Subcutaneous adipose tissue (tissue), 4 donors: ENCODE measurements around the gene LIN7A. TPM values are rescaled to one million over a fixed set of nuclear protein-coding genes. Genes with fewer than 3 reads are reported as not detected.

Experiments used
- total RNA-seq, 4 donors: library from RNA; depleted of rRNA; stranded (reverse); fragments of >200 nt; gene quantifications; one replicate each; pipeline ENCODE4 v1.1.0, GENCODE V29; 2016
- TF ChIP-seq, protein P1 (sequence below): fragments of 450-650 bp; IDR thresholded peaks from one replicate; pipeline ENCODE4 v1.5.1; 2016; ENCODE audit warnings: low read depth, mild to moderate bottlenecking, control low read depth, antibody characterized with exemption, moderate library complexity

The LIN7A gene
- total RNA-seq, 4 donors from 2014 or later: 11.1 to 14.4 (median 12.5) TPM

DNA sequence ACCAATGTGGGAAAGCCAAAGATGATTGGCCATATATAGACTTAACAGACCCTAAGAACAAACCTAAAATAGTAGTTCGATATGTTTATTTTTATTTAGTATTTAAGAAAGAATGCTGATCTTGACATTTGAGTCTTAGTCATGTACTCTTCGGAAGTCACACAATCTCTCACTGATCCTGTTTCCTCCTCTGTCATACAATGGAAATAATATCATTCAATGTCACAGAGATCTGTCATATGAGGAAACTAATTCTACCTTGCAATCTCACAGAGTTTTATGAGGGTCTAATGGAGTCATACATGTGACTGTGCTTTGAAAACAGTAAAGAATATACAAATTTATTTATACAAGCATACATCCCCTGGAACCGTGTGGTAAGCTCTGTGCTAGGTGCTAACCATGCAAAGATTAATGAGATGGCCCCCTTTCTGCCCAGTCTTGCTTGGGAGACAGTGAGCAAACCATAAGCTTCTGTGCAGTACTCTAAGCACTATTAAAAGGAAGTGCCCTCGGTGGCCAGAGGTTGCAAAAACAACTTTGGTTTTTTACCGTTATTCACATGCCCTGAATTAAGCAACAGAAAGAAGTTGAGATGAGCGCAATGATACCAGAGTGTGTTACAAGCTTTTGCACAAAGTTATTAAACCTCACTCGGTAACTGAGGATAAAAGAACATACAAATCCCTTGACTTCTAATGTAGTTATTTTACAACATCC lies 1.7 kb upstream of the LIN7A start:
- TF ChIP-seq, protein P1, sequence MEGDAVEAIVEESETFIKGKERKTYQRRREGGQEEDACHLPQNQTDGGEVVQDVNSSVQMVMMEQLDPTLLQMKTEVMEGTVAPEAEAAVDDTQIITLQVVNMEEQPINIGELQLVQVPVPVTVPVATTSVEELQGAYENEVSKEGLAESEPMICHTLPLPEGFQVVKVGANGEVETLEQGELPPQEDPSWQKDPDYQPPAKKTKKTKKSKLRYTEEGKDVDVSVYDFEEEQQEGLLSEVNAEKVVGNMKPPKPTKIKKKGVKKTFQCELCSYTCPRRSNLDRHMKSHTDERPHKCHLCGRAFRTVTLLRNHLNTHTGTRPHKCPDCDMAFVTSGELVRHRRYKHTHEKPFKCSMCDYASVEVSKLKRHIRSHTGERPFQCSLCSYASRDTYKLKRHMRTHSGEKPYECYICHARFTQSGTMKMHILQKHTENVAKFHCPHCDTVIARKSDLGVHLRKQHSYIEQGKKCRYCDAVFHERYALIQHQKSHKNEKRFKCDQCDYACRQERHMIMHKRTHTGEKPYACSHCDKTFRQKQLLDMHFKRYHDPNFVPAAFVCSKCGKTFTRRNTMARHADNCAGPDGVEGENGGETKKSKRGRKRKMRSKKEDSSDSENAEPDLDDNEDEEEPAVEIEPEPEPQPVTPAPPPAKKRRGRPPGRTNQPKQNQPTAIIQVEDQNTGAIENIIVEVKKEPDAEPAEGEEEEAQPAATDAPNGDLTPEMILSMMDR: no peak

GRCh38 chr12:80938397-80938796 lies 663 bp upstream of the LIN7A start:
- TF ChIP-seq, protein P1: no peak

DNA sequence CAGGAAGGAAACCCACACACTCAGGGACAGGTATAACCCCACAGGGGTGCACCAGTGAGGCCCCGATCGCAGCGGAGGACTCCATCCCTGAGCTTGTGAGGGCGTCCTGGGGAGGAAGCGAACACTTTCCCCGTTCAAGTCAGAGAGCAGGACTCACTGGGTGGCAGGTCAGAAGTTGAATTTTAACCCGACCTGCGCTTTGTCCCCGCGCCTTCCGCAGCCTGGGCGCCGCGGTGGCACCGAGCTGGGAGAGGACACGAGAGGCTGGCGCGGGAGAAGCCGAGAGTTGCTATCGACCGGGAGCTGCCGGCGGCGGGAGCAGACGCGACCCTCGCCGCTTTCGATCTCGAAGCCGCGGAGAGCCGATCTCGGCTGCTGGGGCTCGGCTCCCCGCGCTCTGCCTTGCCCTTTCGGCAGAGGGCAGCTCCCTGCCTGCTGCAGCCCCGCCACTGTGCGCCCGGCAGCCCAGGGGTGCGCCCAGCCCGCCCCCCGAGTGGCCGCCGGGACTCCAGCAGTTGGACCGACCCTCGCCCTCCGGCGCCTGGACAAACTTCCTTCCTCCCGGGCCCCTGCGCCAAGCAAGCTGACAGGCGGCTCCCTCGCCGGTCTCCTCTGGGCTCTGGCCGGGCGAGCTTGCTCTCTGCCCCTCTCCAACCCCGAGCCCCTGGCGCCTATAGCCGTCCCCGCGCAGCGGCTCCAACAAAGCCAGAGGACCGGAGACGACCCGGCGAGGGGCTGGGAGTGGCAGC lies 918 bp downstream of the LIN7A start:
- TF ChIP-seq, protein P1: no peak

GRCh38 chr12:80936353-80936641 lies 1.4 kb downstream of the LIN7A start:
- TF ChIP-seq, protein P1: no peak

DNA sequence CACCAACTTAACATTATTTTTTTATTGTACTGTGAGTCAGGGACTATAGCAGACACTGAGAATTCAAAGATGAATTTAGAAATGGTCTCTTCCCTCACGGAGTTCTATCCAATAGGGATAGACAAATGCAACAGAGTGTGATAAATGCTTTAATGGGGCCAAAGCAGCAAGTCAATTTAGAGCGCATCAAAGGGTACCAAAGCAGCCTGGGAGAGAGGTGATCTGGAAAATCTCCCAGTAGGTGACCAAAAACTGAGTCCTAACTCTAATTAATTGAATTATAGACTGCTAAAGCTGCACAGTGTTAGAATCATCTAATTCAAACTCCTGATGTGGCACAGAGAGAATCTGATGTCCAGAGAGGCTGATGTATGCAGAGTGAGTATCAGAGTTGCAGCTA lies 2.6 kb downstream of the LIN7A start:
- TF ChIP-seq, protein P1: no peak

DNA sequence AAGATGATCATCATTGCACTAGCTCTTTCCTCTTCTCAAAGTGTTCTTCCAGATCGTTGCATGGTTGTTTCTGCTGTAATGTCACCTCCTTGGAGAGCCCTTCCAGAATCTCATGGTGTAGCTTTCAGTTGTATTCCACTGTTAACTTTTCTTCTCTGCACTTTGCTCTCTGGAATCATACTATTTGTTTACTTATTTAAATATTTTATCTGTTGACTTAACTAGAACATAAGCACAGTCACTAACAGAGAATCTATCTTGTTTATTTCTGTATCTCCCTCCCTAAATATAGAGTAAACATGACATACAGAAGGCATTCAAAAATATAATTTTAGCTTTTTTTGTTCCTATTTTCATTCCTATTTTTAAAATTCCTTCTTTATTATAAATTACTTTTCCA lies 11.8 kb downstream of the LIN7A start:
- TF ChIP-seq, protein P1: no peak

- TF ChIP-seq, protein P1: no peak
Measured at GRCh38 chr12:80925237-80925636, 12.5 kb downstream of the LIN7A start.
